A549 (cell line): Measurements from ENCODE around the gene SLC36A4. TPM values are rescaled to one million over a fixed set of nuclear protein-coding genes. Genes with fewer than 3 reads are reported as not detected.

ENCODE experiments used
- ATAC-seq, 2 experiments: fragments of 200-7000 bp in 1 of 2; fragments of >200 bp in 1 of 2; cut with Nextera tagmentation in 1 of 2; cut with Tn5 transposase in 1 of 2; 3 replicates each; pipeline versions ENCODE4 v1.8.0 to v1.9.1; 2018 to 2020; ENCODE audit warnings: mild to moderate bottlenecking in 1 of 2, moderate library complexity in 1 of 2
- CTCF ChIA-PET: fragments of 300-600 bp; sonication (Branson Sonifier 250); formaldehyde crosslinking; extraction: SDS; loops from one replicate; lab custom pipeline; 2021; ENCODE audit warnings: antibody characterized with exemption, inconsistent platforms; lab: Yijun Ruan, JAX
- POLR2A ChIA-PET: fragments of 350-600 bp; formaldehyde crosslinking; extraction: SDS; loops from one replicate; lab custom pipeline; 2021; ENCODE audit warnings: antibody characterized with exemption, inconsistent platforms; lab: Yijun Ruan, JAX
- DNase-seq, 2 experiments: peaks; one replicate each; pipeline versions ENCODE4 v3.0.0 to v3.0.0-alpha.2; 2011 to 2016; ENCODE audit warnings: low read depth in 1 of 2, low spot score in 1 of 2
- FAIRE-seq: peaks from 2 replicates; lab custom pipeline; 2011; peaks lifted over from hg19 to GRCh38; lab: Jason Lieb, UNC
- H3K27ac ChIP-seq, 2 experiments: fragments of >200 bp; sonication (Bioruptor Twin); formaldehyde crosslinking; 3 replicates each; pipeline ENCODE4 v1.5.1; 2016 to 2017
- H3K4me1 ChIP-seq: fragments of >200 bp; sonication (Bioruptor Twin); formaldehyde crosslinking; 3 replicates; pipeline ENCODE4 v1.6.1; 2016
- H3K4me2 ChIP-seq: fragments of >200 bp; sonication (Bioruptor Twin); formaldehyde crosslinking; 3 replicates; pipeline ENCODE4 v1.6.1; 2016
- H3K4me3 ChIP-seq: fragments of >200 bp; sonication (Bioruptor Twin); formaldehyde crosslinking; 3 replicates; pipeline ENCODE4 v1.5.1; 2016
- H3K9me3 ChIP-seq: fragments of >200 bp; sonication (Bioruptor Twin); formaldehyde crosslinking; 3 replicates; pipeline ENCODE4 v1.6.1; 2016
- CBX2 ChIP-seq: fragments of 200-600 bp; sonication (generic); IDR thresholded peaks from 2 replicates; pipeline ENCODE4 v1.6.1; 2016; ENCODE audit warnings: low read depth, mild to moderate bottlenecking, borderline replicate concordance
- ESRRA ChIP-seq: fragments of 150-350 bp; IDR thresholded peaks from 2 replicates; pipeline ENCODE4 v1.6.1; 2014; ENCODE audit warnings: mild to moderate bottlenecking, low read length, borderline replicate concordance
- HDAC2 ChIP-seq: fragments of 200-600 bp; sonication (generic); IDR thresholded peaks from 2 replicates; pipeline ENCODE4 v1.6.1; 2016
- JUNB ChIP-seq: fragments of >200 bp; sonication (Bioruptor Twin); formaldehyde crosslinking; IDR thresholded peaks from 2 replicates; pipeline ENCODE4 v1.6.1; 2016
- KDM1A ChIP-seq: fragments of 200-600 bp; sonication (generic); IDR thresholded peaks from 2 replicates; pipeline ENCODE4 v1.6.1; 2016; ENCODE audit warnings: low read depth, mild to moderate bottlenecking
- MYC ChIP-seq: IDR thresholded peaks from 2 replicates; pipeline ENCODE4 v1.6.1; 2012; ENCODE audit warnings: mild to moderate bottlenecking, inconsistent platforms, low read length, improper control_type of control experiment, borderline replicate concordance
- NR3C1 ChIP-seq: fragments of >200 bp; sonication (Bioruptor Twin); formaldehyde crosslinking; IDR thresholded peaks from 3 replicates; pipeline ENCODE4 v1.6.1; 2017
- POLR2AphosphoS2 ChIP-seq: conservative IDR thresholded peaks from 2 replicates; pipeline ENCODE4 v1.6.1; 2012; ENCODE audit warnings: low read length, improper control_type of control experiment, inconsistent platforms
- RCOR1 ChIP-seq: fragments of 150-350 bp; IDR thresholded peaks from 2 replicates; pipeline ENCODE4 v1.6.1; 2014; ENCODE audit warnings: antibody characterized with exemption, low read length, low read depth
- TFCP2L1 ChIP-seq: fragments of 250-450 bp; sonication (Bioruptor Pico); IDR thresholded peaks from 2 replicates; pipeline ENCODE4 v1.5.0; 2021; ENCODE audit warnings: mild to moderate bottlenecking
- WGBS: methylation state at CpG from one replicate; pipeline ENCODE4 v1.1.6; 2017; ENCODE audit errors: missing lambda C conversion rate; 5-methylcytosine and 5-hydroxymethylcytosine counted together
- polyA plus RNA-seq, 4 experiments: library from polyadenylated mRNA; depleted of rRNA in 3 of 4; stranded (reverse); fragments of >200 nt; fragmentation: RNase III in 1 of 4; extraction: RNeasy Plus Mini Kit Qiagen cat#74134 plus additional on column Dnase treatment in 1 of 4; gene quantifications; 2 replicates in 3 of 4; 3 replicates in 1 of 4; pipeline ENCODE4 v1.2.3, GENCODE V29; 2011 to 2017
- small RNA-seq, 6 experiments: library from RNA; depleted of rRNA; stranded (forward); fragments of <200 nt; gene quantifications; one replicate each; pipeline ENCODE3, GENCODE V24; 2012
- TF ChIP-seq, protein P1 (sequence below): IDR thresholded peaks from 2 replicates; pipeline ENCODE4 v1.6.1; 2012
- TF ChIP-seq, protein P2 (sequence below): fragments of >200 bp; sonication (Bioruptor Twin); formaldehyde crosslinking; IDR thresholded peaks from 3 replicates; pipeline ENCODE4 v1.6.1; 2016
- TF ChIP-seq, protein P3 (sequence below): fragments of 250-450 bp; sonication (Bioruptor Pico); IDR thresholded peaks from 2 replicates; pipeline ENCODE4 v1.5.0; 2021; ENCODE audit warnings: mild to moderate bottlenecking, moderate library complexity, borderline replicate concordance

Gene SLC36A4
- polyA plus RNA-seq, 2 of the 4 experiments (the other 2 are of a cell fraction), result 24.1 to 30.5 TPM

DNA sequence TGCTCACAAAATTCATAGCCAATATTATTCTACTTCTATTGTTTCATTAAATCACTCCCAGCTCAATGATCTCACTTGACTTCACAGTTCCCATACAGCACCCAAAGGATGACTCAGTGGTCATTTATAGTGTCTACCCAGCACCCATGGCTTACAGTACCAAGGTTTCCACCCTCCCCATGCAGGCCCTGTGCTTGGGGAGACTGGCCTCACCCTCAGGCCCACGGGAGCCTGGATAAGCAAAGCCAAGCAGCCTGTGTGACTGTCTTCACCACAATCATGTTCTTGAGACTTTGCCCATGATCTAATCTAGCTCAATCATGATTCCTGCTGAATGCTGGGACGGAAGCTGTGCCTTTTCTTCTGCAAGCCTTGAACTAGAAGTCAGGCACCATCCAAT, 97.6 kb downstream of the SLC36A4 start:
- Histone ChIP-seq H3K4me2 (no peak overlapping the region; the same call in 2 of the 3 replicates), H3K4me3 (no peak overlapping the region), H3K4me1 (no peaks in the 10 kb centered on the region), H3K9me3 (no peaks in the 10 kb centered on the region), H3K27ac (no peak overlapping the region; a peak in 1 of 6 replicates)
- FAIRE-seq (no peak), DNase-seq (no peak), ATAC-seq (no peak; a peak in 1 of 6 replicates)
- 39% methylated on average over 2 of the region's 2 CpGs for WGBS
- CTCF ChIA-PET, result no interaction called here
- TF ChIP-seq JUNB, result no peak
- no peak for TF ChIP-seq KDM1A
- TF ChIP-seq, protein P1, sequence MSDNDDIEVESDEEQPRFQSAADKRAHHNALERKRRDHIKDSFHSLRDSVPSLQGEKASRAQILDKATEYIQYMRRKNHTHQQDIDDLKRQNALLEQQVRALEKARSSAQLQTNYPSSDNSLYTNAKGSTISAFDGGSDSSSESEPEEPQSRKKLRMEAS, result no peak
- TF ChIP-seq ESRRA, result no peak
- no peak for TF ChIP-seq NR3C1
- TF ChIP-seq, protein P2, sequence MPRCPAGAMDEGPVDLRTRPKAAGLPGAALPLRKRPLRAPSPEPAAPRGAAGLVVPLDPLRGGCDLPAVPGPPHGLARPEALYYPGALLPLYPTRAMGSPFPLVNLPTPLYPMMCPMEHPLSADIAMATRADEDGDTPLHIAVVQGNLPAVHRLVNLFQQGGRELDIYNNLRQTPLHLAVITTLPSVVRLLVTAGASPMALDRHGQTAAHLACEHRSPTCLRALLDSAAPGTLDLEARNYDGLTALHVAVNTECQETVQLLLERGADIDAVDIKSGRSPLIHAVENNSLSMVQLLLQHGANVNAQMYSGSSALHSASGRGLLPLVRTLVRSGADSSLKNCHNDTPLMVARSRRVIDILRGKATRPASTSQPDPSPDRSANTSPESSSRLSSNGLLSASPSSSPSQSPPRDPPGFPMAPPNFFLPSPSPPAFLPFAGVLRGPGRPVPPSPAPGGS, result no peak
- TF ChIP-seq, protein P3, sequence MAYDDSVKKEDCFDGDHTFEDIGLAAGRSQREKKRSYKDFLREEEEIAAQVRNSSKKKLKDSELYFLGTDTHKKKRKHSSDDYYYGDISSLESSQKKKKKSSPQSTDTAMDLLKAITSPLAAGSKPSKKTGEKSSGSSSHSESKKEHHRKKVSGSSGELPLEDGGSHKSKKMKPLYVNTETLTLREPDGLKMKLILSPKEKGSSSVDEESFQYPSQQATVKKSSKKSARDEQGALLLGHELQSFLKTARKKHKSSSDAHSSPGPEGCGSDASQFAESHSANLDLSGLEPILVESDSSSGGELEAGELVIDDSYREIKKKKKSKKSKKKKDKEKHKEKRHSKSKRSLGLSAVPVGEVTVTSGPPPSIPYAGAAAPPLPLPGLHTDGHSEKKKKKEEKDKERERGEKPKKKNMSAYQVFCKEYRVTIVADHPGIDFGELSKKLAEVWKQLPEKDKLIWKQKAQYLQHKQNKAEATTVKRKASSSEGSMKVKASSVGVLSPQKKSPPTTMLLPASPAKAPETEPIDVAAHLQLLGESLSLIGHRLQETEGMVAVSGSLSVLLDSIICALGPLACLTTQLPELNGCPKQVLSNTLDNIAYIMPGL (CRISPR knock-in tag), result no peak
- no peak for TF ChIP-seq RCOR1
- TF ChIP-seq CBX2, result no peak
- no peak for TF ChIP-seq POLR2AphosphoS2
- POLR2A ChIA-PET, result no interaction called here

DNA sequence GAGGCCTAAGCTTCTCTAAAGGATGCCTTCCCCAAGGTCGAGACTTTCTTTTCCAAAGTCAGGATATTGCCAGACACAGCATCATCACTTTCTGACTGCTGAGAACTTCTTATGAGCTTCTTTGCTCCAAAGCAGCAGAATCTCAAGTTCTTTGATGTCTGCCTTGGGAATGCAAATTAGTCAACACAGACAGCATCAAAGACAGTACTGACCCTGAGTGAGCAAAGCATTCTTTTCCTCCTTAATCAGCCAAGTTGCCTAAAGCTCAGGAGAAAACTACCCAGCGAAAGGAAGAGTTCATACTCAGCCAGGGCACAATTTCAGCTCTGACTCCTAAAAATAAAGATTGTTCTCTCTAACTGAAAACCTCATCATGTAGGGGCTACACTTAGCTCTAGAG, 98.0 kb downstream of the SLC36A4 start:
- ChIA-PET CTCF (interaction anchor here (0.9 kb wide), 1 partner anchor 70 kb away, joined by 3 read pairs; no protein-coding TSS in a partner anchor), POLR2A (no interaction called here)
- Histone ChIP-seq H3K4me2 (no peak overlapping the region; the same call in 2 of the 3 replicates), H3K4me3 (no peak overlapping the region), H3K9me3 (no peaks in the 10 kb centered on the region; the same call in 2 of the 3 replicates), H3K4me1 (no peaks in the 10 kb centered on the region), H3K27ac (no peak overlapping the region)
- ATAC-seq, result no peak
- TF ChIP-seq MYC (no peak), TFCP2L1 (CRISPR knock-in tag) (no peak), HDAC2 (no peak)
- DNase-seq, result peak in 1 of 2 experiments; percentile 5
- 42% methylated on average over 2 of the region's 2 CpGs for WGBS
- FAIRE-seq, result no peak

Small RNA genes lying within 50 kb of the gene (small RNA-seq; reads per million reads assigned to genes)
- 0 reads per million in 6 experiments for gene AP003072.1

Other genes with a start within 250 kb of the SLC36A4 start
- gene MTNR1B, start 228.3 kb downstream of the SLC36A4 start, polyA plus RNA-seq (2011; rRNA removed), result not detected in 2 replicates
- gene MTNR1B, start 228.3 kb downstream of the SLC36A4 start, polyA plus RNA-seq (2017; fragmentation: RNase III; extraction: RNeasy Plus Mini Kit Qiagen cat#74134 plus additional on column Dnase treatment), result not detected in 3 replicates
- not detected in 2 replicates for gene DEUP1, start 132.8 kb upstream of the SLC36A4 start, polyA plus RNA-seq (2011; rRNA removed)
- gene DEUP1, start 132.8 kb upstream of the SLC36A4 start, polyA plus RNA-seq (2017; fragmentation: RNase III; extraction: RNeasy Plus Mini Kit Qiagen cat#74134 plus additional on column Dnase treatment), result not detected in 3 replicates